ENCODE results near the gene B3GNT9.
"Not testable (repeated sequence)": the region's sequence is repeated elsewhere in the genome, so short reads cannot be mapped to it uniquely, and the experiment has no call there.

Gene B3GNT9

DNA sequence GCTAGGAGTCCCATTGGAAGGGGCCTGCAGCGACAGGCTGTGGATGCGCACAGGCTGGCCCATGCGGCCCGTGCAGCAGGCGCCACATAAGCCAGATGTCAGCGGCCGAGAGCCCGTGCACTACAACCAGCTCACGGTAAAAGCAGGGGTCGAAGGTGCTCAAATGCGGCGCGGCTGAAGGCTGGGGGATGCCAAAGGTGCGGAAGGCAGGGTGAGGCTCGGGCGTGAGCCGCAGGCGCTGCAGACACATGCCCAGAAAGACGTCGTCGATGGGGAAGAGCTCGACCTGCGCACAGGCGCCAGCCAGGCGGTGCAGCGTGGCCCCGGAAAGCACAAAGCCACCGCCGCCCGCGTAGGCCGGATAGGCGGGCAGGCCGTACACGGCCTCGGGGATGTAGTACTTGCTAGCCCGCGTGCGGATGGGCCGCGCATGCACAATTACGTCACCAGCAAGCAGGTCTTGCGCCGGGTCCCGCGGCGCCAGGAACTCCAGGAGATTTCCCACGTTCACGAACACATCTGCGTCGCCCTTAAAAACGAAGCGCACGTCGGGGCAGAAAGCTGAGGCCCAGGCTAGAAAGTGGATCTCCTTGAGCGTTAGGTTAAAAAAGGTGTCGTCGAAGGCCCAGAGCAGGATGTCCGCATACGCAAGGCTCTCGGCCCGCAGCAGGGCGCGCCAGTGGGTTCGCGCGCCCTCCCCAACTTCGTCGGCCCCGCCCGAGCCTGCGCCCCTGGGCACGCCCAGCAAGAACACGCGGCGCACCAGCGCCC, 1.3 kb downstream of the B3GNT9 start:
- DNase-seq = no peak

DNA sequence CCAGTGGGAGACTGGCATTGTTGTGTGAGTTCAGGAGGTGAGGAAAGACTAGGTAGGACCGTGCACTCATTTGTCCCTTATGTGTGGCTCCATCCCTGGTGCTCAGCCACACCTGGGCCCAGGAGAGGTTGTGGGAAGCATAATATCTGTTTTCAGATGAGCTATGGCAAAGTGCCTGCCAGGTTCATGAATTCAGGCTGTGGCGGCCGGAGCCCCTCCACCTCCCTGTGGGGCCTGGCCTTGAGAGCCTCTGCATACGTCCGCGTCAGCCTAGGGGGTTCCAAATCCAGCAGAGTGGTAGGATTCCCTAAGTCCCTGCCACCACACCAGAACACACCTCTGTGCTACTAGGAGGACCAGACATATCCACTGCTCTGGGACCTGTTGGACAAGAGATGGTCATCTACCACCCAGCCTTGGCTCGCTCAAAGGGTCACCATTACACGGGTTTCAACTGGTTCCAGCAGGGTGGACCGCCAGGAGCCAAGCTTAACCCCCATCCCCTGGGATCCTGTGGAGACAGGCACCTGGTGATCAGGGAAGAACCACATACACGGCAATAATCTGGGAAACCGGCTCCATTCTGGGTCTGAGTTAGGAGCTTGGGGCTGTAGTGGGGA, 2.0 kb downstream of the B3GNT9 start:
- no peak for DNase-seq

DNA sequence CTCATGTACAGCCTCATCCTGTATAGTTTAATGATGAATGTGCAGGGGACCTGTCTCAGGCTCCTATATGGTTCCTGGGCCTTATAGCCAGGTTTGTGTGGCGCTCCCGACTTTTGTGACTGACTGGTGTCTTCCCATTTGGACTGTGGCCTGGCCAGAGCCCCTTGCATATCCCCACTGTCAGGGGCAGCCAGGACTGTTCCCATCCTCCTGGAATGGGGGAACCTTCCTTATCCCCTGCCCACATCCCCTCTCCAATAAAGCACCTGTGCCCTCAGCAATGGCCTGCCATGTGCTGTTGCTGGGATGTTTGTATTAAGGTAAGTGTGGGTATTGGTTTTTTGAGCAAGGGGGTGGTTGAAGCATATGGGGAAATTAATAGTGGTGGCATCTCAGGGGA, 2.6 kb downstream of the B3GNT9 start:
- DNase-seq = no peak

DNA sequence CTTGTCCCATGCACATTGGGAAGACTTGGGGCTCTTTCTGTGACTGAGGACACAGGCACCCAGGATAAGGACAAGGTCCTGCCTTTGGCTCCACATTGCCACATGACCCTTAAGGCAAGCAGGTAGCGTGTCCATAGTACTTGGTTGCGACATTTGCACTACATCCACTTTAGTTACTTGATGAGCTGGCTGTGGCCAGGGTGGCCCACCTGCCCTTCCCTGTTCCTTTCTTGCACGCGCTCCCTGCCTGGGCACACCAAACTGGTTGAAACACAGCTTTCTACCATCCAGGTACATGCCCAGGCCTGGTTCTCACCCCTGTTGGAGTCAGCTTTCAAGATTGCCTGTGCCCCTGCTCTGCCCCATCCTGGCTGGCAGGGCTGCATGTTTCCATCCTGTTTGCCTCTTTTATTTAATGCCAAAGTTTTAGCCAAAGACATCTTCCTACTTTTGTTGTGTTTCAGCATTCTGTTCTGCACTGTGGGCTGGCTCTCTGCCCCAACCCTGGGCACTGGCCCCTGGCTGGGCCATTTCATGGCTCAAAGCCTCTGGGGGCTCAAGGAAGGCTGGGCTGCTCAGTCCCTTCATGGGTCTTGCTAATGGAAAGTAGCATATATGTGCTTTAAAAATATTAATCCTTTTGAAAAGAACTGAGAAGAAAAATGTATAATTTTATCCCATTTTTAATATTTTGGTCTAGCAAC, 3.2 kb downstream of the B3GNT9 start:
- no peak for DNase-seq

DNA sequence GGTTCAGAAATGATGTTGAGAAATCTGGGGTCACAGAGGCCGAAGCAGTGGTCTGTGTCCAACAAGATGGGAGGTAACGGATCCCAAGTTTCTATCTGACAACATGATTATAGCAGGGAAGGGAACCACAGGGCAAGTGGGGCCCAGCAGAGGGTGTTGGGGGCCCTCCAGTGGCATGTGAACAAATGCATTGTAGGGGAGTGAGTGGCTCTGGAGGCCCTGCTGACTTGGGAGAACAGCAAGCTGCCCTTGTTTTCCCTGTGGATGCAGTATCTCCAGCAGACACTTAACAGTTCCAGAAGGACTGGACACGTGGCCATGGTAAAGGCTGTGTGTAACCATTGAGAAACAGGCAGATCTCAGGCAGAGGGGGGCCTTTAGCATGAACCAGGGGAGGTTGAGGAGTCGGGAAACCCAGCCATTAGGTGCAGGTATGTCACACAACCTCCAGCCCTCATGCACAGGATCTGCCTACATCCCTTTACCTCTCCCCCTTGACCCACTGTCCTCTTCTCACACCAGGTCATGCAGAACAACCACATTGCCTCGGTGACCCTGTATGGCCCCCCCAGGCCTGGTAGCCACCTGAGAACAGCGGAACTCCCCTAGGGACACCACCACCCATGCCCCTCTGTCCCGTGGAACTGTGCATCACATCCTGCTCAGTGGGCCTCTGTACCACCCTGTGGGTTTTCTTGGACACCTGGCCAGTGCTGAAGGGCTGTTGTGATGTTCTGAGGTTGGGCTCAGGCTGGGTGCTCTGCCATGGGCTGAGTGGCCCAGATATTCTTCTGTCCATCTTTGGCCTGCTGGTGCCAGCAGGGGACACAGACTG, 4.1 kb downstream of the B3GNT9 start:
- DNase-seq = no peak

DNA sequence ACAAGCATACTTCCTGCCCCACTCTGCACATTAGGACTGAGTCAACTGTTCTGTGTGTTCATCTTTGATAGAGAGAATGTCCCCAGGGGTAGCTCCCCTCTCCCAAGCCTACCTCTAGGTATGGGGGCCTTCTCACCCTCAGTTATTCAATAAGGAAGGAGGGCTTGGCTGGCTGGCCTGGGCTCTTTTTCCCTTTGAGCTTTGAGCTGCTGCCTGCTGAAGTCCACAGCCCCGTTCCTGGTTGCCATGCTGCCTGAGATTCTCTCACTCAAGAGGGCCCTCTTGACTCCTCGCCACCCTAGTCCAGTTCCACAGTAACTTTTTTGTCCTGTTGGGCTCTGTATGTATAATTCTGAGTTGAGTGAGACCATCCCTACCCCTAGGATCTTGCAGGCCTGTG, 5.1 kb downstream of the B3GNT9 start:
- no peak for DNase-seq

DNA sequence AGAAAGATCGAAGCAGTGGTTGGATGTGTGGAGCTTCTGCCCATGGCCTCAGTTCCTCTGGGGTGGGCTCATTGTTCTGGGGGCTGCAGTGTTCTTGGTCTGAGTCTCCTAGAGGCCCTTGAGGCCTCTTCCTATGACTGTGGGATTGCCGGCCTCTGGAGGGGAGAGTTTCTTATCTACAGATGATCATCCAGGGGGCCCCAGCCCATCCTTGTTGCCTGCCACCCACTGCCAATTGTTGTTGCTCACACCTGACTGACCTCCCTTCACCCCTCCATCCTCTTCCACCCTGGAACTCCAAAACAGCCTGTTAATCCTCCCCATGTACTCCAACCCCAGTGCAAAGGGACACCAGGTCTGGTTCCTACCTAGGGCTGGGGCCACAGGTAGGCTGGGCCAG, 5.9 kb downstream of the B3GNT9 start:
- no peak for DNase-seq

DNA sequence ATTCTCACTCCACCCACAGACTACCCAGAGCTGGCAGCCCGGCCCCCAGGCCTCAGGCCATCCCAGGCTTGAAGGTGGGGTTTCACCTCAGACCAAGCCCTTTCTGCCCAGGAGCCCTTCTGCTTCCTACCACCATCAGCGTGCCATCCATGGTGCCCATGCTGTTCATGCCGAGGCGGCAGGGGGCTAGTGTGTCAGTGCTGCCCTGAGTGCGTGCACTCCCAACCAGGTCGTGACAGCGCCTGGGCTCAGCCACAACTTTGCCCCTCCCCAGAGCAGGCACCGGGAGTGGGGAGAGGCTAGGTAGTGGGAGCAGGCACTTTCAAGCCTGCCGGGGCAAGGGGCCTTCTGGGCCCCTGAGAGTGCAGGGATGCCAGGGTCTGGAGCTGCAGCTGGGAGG, 8.5 kb downstream of the B3GNT9 start:
- DNase-seq = no peak

DNA sequence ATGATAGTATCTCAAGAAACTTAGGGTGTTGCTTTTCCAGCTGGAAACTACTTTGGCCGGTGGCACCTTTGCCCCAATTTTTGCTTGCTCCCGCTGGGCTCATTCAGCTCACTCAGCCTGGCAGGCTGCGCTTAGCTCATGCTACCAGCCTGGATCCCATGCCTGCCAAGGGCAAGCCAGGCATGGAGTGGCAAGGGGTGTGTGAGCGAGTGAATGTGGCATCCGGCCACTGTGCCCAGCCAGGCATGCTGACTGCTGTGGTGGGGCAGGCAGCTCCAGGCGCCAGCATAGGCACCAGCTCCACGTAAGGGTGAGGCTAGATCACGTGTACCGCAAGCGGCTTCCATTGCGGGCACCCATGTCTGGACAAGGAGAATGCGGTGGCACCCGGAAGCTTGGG, 9.4 kb downstream of the B3GNT9 start:
- DNase-seq = no peak

DNA sequence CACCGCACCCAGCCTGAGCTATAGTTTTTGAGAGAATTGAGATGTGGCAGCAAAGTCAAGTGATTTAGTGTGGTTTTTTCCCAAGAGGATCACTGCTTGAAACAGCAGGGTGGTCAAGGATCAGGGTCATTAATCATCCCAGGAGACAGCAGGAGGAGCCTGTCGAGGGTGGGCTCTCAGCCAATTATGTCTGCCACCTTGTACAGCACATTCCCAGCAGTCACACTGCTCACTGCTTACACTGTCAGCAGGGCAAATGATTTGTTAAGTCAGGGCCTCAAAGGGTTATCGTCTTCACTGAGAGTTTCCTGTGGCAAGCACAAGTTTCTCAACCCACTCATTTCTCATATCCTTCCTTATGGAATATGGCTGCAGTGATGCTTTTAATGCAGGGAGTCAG, 13.2 kb downstream of the B3GNT9 start:
- no peak for DNase-seq

DNA sequence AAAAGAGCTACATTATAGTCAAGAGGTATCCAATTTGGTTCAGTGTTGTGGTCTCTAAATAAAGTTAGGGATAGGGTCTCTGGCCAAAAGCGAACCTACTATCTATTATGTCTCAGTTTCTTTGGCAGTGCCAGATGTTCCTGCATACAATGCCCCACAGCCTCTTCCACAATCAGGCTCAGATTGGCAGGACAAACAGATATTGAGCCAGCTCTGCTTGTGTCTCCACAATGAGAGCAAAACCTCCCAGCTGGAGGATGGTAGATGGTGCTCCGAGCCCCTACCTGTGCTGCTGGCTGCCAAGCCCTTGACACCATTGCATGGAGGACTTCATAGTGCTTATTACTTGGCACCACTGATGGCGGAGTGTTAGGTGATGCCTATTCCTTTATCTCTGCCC, 21.4 kb downstream of the B3GNT9 start:
- DNase-seq = no peak

DNA sequence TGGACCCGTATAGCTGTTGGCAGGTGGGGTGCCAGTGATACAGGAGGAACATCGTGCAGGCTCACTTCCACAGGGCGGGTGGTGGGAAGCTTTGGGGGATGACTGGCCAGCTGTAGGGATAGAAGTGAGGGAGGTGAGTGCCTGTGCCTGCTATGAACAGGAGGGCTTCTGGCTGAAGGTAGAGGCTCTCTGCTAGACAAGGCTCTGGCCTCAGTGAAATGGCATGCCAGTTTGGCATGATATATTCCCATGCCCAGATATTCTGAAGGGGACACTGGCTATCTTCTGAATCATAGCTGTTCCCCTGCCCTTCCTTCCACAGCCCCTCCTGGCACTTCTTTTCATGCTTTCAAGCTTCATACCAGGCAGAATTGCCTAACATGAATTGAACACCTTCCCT, 21.9 kb downstream of the B3GNT9 start:
- no peak for DNase-seq

DNA sequence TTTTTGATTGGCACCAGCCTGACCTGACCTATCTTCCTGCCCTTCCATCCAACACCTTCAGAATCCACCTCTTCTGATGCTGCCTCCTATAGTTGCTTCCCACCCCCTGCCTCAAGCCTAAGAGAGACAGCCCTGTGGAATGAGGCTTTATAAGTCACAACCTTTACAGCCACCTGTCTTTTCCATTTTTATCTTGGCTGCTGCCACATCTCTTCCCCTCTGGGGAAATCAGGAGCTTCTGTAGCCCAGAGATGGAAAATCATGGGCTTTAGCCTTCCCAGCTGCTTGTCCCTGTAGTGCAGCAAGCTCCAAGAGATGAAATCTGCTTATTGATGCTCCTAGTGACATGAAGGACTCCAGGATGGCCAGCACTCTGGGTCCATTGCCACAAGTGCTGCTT, 22.4 kb downstream of the B3GNT9 start:
- no peak for DNase-seq

DNA sequence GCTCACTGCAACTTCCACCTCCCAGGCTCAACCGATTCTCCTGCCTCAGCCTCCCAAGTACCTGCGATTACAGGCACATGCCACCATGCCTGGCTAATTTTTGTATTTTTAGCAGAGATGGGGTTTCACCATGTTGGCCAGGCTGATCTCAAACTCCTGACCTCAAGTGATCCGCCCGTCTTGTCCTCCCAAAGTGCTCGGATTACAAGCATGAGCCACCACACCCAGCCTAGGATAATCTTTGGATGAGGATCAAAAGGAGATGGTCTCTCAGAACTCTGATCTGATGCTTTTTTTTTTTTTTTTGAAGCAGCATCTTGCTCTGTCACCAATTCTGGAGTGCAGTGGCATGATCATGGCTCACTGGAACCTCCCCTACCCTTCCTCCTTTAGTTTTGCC, 28.0 kb downstream of the B3GNT9 start:
- not testable (repeated sequence) for DNase-seq

DNA sequence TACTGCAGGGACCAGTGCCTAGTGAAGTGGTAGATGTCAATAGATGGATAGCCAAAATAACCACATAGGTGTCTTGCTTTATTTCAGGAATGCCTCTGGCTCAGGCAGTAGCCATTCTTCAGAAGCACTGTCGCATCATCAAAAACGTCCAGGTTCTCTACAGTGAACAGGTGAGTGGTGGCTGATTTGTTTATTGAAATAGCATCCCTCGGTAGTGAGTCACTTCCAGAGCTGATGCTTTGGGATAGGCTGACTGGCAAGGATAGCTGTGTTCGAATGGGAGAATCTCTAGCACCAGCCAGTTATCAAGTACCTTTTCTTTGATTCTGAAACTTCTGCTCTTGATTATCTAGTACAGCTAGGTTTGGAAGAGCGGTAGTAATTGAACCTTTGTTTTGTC, 30.8 kb downstream of the B3GNT9 start:
- no peak for DNase-seq

DNA sequence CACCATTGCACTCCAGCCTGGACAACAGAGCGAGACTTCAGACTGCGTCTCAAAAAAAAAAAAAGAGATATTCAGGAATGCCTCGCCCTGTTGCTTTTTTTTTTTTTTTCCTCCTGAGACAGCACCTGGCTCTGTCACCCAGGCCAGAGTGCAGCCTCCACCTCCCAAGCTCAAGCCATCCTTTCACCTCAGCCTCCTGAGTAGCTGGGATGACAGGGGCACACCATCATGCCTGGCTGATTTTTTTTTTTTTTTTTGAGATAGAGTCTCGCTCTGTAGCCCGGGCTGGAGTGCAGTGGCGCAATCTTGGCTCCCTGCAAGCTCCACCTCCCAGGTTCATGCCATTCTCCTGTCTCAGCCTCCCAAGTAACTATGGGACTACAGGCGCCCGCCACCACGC, 33.1 kb downstream of the B3GNT9 start:
- DNase-seq = no peak

DNA sequence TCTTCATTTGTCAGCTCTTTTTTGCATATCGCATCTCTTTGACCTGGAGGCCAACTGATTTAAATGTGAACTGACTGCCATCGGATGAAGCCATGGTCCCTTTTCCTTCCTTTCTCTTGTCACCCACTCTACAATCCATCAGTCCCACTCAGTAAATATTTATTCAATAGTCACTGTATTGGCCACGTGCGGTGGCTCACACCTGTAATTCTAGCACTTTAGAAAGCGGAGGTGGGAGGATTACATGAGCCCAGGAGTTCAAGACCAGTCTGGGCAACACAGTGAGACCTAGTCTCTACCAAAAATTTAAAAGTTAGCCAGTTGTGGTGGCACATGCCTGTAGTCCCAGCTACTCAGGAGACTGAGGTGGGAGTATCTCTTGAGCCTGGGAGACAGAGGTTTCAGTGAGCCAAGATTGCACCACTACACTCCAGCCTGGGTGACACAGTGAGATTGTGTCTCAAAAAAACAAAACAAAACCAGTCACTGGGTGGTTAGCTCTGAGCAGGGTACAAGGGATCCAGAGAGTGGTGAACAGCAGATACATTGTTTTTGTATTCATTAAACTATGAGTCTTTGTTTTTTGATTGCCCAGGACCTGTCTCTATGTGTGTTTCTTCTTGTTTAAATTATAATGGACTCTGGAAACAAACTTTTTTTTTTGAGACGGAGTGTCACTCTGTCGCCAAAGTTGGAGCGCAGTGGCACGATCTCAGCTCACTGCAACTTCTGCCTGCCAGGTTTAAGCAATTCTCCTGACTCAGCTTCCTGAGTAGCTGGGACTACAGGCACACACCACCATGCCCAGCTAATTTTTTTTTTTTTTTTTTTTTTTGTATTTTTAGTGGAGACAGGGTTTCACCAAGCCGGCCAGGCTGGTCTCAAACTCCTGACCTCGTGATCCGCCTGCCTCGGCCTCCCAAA, 34.1 kb downstream of the B3GNT9 start:
- no peak for DNase-seq

DNA sequence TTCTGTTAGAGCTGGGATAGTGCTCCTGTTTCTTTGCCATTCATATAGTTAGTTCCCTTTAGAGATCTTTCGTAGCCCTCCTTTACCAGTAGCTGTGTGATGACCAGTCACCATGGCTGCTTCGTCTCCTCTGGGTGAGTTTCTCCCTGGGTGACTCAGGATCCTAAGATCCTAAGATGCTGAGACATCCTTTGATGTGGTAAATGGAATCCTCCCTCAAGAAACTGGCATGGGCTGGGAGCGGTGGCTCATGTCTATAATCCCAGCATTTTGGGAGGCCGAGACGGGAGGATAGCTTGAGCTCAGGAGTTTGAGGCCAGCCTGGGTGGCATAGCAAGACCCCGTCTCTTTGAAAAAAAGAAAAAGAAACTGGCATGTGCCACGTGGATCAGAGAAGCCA, 35.2 kb downstream of the B3GNT9 start:
- no peak for DNase-seq

DNA sequence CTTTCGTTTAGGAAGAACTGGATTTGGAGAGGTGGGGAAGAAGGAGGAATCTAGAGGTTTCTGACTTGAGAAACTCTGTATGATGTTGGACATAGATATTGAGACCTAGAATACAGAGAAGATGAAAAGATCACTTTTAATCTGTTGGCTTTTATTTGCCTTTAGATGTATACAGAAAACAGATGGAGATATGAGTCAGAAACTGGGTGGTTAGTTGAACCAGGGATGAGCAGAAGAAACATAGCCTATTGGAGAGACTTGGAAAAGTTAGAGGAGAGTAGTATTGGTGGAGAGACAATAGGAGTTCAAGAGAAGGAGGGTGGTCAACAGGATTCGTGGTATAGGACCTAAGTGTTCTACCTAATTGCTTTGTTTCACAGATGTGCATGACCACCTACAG, 36.0 kb downstream of the B3GNT9 start:
- DNase-seq = no peak

DNA sequence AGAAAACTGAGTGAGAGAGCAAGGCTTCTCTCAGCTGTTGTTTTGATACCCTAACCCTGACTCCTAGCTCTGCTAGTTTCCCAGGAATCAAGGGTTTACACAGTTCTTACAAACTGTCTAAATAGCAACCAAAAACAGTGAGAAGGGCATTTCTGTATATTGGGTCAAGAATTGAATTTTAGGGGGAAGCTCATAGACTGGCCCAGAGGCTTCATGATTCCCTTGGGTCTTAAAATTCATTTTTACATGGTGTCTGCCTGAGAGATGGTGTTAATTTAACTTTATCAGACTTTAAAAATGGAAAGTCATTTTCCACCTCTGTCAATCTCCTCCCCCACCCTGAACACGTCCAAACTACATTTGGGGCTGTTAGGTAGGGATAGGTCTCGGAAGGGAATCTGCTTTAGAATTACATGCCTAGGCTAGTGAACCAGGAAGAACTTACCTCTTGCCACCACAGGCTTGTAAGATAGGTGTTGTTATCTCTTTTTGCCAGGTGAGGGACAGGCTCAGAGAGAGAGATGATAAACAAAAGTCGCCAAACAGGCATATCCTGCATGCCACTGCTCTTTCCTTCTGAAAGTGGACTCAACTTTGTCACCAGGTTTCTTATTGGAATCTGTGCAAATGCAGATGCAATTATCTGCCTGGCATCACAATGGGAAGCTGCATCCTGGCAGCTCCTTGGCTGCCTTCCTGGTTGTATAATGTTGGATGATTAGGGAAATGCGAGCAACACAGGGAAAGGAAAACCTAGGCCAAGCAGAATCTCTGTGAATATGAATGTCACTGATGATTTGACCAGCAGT, 38.0 kb downstream of the B3GNT9 start:
- no peak for DNase-seq

DNA sequence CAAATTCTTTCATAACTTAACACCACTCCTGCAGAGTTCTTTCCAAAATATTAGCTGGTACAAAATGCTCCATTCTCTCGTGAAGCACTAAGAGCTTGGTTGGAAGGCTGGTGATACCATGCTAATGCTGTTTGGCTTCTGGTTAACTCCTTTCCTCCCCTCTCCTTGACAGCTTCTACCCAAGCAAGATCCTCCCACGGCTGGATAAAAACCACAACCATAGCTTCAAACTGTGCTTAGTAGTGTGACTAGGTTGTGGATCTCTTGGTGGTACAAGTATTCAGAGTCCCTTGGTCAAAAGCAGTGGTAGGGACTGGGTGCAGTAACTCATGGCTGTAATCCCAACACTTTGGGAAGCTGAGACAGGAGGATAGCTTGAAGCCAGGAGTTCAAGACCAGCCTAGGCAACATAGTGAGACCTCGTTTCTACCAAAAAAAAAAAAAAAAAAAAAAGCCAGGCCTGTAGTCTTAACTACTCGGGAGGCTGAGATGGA, 38.8 kb downstream of the B3GNT9 start:
- DNase-seq = no peak

All from activated naive CD4-positive, alpha-beta T cell (primary cell).